Parathyroid adenoma (tissue), 2 donors: Measurements from ENCODE around the gene SLC12A5.
A peak's percentile ranks its signal among the peaks of the same experiment; 100 is the strongest.

Experiments used
- H2AFZ ChIP-seq: fragments of 300-600 bp; sonication (generic); one replicate; pipeline ENCODE4 v1.7.0; 2017; ENCODE audit warnings: antibody characterized with exemption, mild to moderate bottlenecking
- H3K27ac ChIP-seq: fragments of 300-600 bp; sonication (generic); one replicate; pipeline ENCODE4 v1.7.0; 2017
- H3K27me3 ChIP-seq: fragments of 300-600 bp; sonication (generic); one replicate; pipeline ENCODE4 v1.7.0; 2017; ENCODE audit warnings: low read length; ENCODE audit not compliant: control insufficient read depth, insufficient read depth
- H3K36me3 ChIP-seq: fragments of 300-600 bp; sonication (generic); one replicate; pipeline ENCODE4 v1.7.0; 2017; ENCODE audit warnings: low read length; ENCODE audit not compliant: control insufficient read depth, insufficient read depth
- H3K4me1 ChIP-seq: fragments of 300-600 bp; sonication (generic); one replicate; pipeline ENCODE4 v1.7.0; 2017; ENCODE audit warnings: control low read depth
- H3K4me2 ChIP-seq: fragments of 300-600 bp; sonication (generic); one replicate; pipeline ENCODE4 v1.7.0; 2017; ENCODE audit warnings: low read length
- H3K4me3 ChIP-seq: fragments of 300-600 bp; sonication (generic); one replicate; pipeline ENCODE4 v1.7.0; 2017; ENCODE audit warnings: low read depth, low read length
- H3K79me2 ChIP-seq: fragments of 300-600 bp; sonication (generic); one replicate; pipeline ENCODE4 v1.7.0; 2017; ENCODE audit warnings: control low read depth
- H3K9ac ChIP-seq: fragments of 300-600 bp; sonication (generic); one replicate; pipeline ENCODE4 v1.7.0; 2017; ENCODE audit warnings: mild to moderate bottlenecking
- H3K9me3 ChIP-seq: fragments of 300-600 bp; sonication (generic); one replicate; pipeline ENCODE4 v1.7.0; 2017; ENCODE audit warnings: low read length; ENCODE audit not compliant: control insufficient read depth
- CTCF ChIP-seq: fragments of 300-600 bp; sonication (generic); IDR thresholded peaks from one replicate; pipeline ENCODE4 v1.7.0; 2017; ENCODE audit warnings: antibody characterized with exemption, mild to moderate bottlenecking
- donor health status: primary hyperparathyroidism.

SLC12A5 gene

GRCh38 chr20:46018611-46019010 lies 10.4 kb upstream of the SLC12A5 start:
- TF ChIP-seq CTCF = no peak

GRCh38 chr20:46020555-46020954 lies 8.5 kb upstream of the SLC12A5 start:
- Histone ChIP-seq H3K79me2 (no peaks in the 10 kb centered on the region), H3K27me3 (no peaks in the 10 kb centered on the region), H2AFZ (no peak overlapping the region), H3K9me3 (no peaks in the 10 kb centered on the region), H3K36me3 (no peaks in the 10 kb centered on the region), H3K4me1 (peaks cover 2% of the 10 kb centered on the region), H3K9ac (no peak overlapping the region), H3K27ac (no peak overlapping the region), H3K4me2 (no peak overlapping the region), H3K4me3 (no peak overlapping the region)
- TF ChIP-seq CTCF = no peak

More at GRCh38 chr20:46018611-46019010, 10.4 kb upstream of the SLC12A5 start:
- Histone ChIP-seq H3K9me3 (no peaks in the 10 kb centered on the region), H3K4me2 (no peak overlapping the region), H3K4me1 (peaks cover 5% of the 10 kb centered on the region), H3K79me2 (no peaks in the 10 kb centered on the region), H3K36me3 (no peaks in the 10 kb centered on the region), H2AFZ (no peak overlapping the region), H3K27me3 (no peaks in the 10 kb centered on the region), H3K9ac (no peak overlapping the region), H3K4me3 (no peak overlapping the region), H3K27ac (no peak overlapping the region)

- no peak for TF ChIP-seq CTCF
Measured at GRCh38 chr20:46021361-46022359, 7.4 kb upstream of the SLC12A5 start.

GRCh38 chr20:46022411-46023147 lies 6.4 kb upstream of the SLC12A5 start:
- H3K27ac ChIP-seq = peak overlapping the region; percentile 40
- H3K4me1 ChIP-seq = peaks cover 2% of the 10 kb centered on the region
- no peaks in the 10 kb centered on the region for H3K79me2 ChIP-seq
- peak overlapping the region; percentile 88 for H2AFZ ChIP-seq
- H3K27me3 ChIP-seq = no peaks in the 10 kb centered on the region
- TF ChIP-seq CTCF = peak; percentile 89
- no peak overlapping the region for H3K4me2 ChIP-seq
- H3K36me3 ChIP-seq = no peaks in the 10 kb centered on the region
- no peak overlapping the region for H3K4me3 ChIP-seq
- no peaks in the 10 kb centered on the region for H3K9me3 ChIP-seq
- H3K9ac ChIP-seq = no peak overlapping the region

More at GRCh38 chr20:46021361-46022359, 7.4 kb upstream of the SLC12A5 start:
- Histone ChIP-seq H3K4me3 (no peak overlapping the region), H3K27ac (peak overlapping the region; percentile 58), H3K9me3 (no peaks in the 10 kb centered on the region), H3K9ac (peak overlapping the region; percentile 6), H3K36me3 (no peaks in the 10 kb centered on the region), H3K4me1 (peaks cover 2% of the 10 kb centered on the region), H3K79me2 (no peaks in the 10 kb centered on the region), H2AFZ (peak overlapping the region; percentile 88), H3K4me2 (peak overlapping the region; percentile 28), H3K27me3 (no peaks in the 10 kb centered on the region)
